B cell (primary cell): Measurements from ENCODE around the gene LYST. TPM values are rescaled to one million over a fixed set of nuclear protein-coding genes. Genes with fewer than 3 reads are reported as not detected.

ENCODE experiments used
- ATAC-seq: fragments of 200-7000 bp; cut with Tn5 transposase; one replicate; pipeline ENCODE4 v1.10.0; 2021; ENCODE audit warnings: low read depth, mild to moderate bottlenecking, moderate number of reproducible peaks, moderate library complexity
- CTCF ChIA-PET: fragments of 350-600 bp; sonication (Branson Sonifier 250); formaldehyde crosslinking; loops from one replicate; lab custom pipeline; 2021; ENCODE audit warnings: antibody characterized with exemption, inconsistent platforms; lab: Charles Lee
- POLR2A ChIA-PET: fragments of 350-600 bp; sonication (Branson Sonifier 250); formaldehyde crosslinking; loops from one replicate; lab custom pipeline; 2021; ENCODE audit warnings: antibody characterized with exemption; lab: Charles Lee
- DNase-seq: peaks from one replicate; pipeline ENCODE4 v3.0.0; 2013
- H2AFZ ChIP-seq: 2 replicates; pipeline ENCODE4 v1.6.1; 2012; ENCODE audit warnings: mild to moderate bottlenecking, low read depth, low read length; ENCODE audit not compliant: insufficient read depth, poor library complexity, severe bottlenecking
- H3K27ac ChIP-seq, 2 donors: 1 replicate in 1 of 2; 2 replicates in 1 of 2; pipeline ENCODE4 v1.5.1; 2012 to 2013; ENCODE audit warnings: low read length in 2 of 2, mild to moderate bottlenecking in 2 of 2, moderate library complexity in 1 of 2
- H3K27me3 ChIP-seq, 4 experiments: fragments of 200-600 bp in 1 of 4; sonication (generic) in 1 of 4; replicated peaks in 1 of 4; 1 replicate in 2 of 4; 2 replicates in 2 of 4; pipeline versions ENCODE4 v1.6.1 to v1.7.0; 2013 to 2016; ENCODE audit warnings: low read length in 3 of 4, mild to moderate bottlenecking in 2 of 4, mixed read lengths in 1 of 4, moderate library complexity in 1 of 4; ENCODE audit not compliant: insufficient read depth in 4 of 4, control insufficient read depth in 3 of 4; ENCODE audit errors: control extremely low read depth in 1 of 4
- H3K36me3 ChIP-seq, 2 experiments: replicated peaks in 1 of 2; 1 replicate in 1 of 2; 2 replicates in 1 of 2; pipeline versions ENCODE4 v1.6.1 to v1.7.1; 2013; ENCODE audit warnings: low read length in 1 of 2; ENCODE audit not compliant: insufficient read depth in 2 of 2, control insufficient read depth in 1 of 2; ENCODE audit errors: control extremely low read depth in 1 of 2, extremely low read depth in 1 of 2
- H3K4me1 ChIP-seq, 2 donors: fragments of 200-600 bp in 1 of 2; sonication (generic) in 1 of 2; 1 replicate in 1 of 2; 2 replicates in 1 of 2; pipeline versions ENCODE4 v1.5.1 to v1.6.1; 2013 to 2017; ENCODE audit warnings: low read length in 2 of 2; ENCODE audit not compliant: control insufficient read depth in 2 of 2, insufficient read depth in 2 of 2
- H3K4me2 ChIP-seq: replicated peaks from 2 replicates; pipeline ENCODE3; 2012; ENCODE audit warnings: mild to moderate bottlenecking, low read depth, low read length; ENCODE audit not compliant: poor library complexity, severe bottlenecking
- H3K4me3 ChIP-seq, 5 experiments: fragments of 200-600 bp in 1 of 5; sonication (generic) in 1 of 5; 1 replicate in 3 of 5; 2 replicates in 2 of 5; pipeline versions ENCODE4 v1.5.1 to v1.7.0; 2011 to 2016; ENCODE audit warnings: low read length in 4 of 5, mild to moderate bottlenecking in 4 of 5, low read depth in 2 of 5, control low read depth in 1 of 5, moderate library complexity in 1 of 5; ENCODE audit not compliant: insufficient read depth in 1 of 5; ENCODE audit errors: control extremely low read depth in 1 of 5, extremely low read depth in 1 of 5
- H3K79me2 ChIP-seq: fragments of 200-600 bp; sonication (generic); one replicate; pipeline ENCODE4 v1.6.0; 2016; ENCODE audit warnings: low read length; ENCODE audit not compliant: control insufficient read depth, insufficient read depth
- H3K9ac ChIP-seq: fragments of 200-600 bp; sonication (generic); 2 replicates; pipeline ENCODE4 v1.6.1; 2017; ENCODE audit warnings: mild to moderate bottlenecking, low read length, moderate library complexity
- H3K9me3 ChIP-seq, 3 donors: one replicate each; pipeline versions ENCODE4 v1.6.1 to v1.7.1; 2013; ENCODE audit warnings: low read length in 2 of 3; ENCODE audit not compliant: control insufficient read depth in 2 of 3, insufficient read depth in 1 of 3; ENCODE audit errors: control extremely low read depth in 1 of 3
- H4K20me1 ChIP-seq: 2 replicates; pipeline ENCODE4 v1.6.0; 2012; ENCODE audit warnings: mild to moderate bottlenecking, low read length; ENCODE audit not compliant: insufficient read depth, control insufficient read depth, poor library complexity, severe bottlenecking
- H3K27ac Mint-ChIP-seq: one replicate; pipeline ENCODE4 v1.8.0; 2021; ENCODE audit warnings: mixed read lengths
- H3K27me3 Mint-ChIP-seq: one replicate; pipeline ENCODE4 v1.8.0; 2021; ENCODE audit warnings: mixed read lengths
- H3K4me1 Mint-ChIP-seq: one replicate; pipeline ENCODE4 v1.8.0; 2021; ENCODE audit warnings: mixed read lengths
- H3K4me3 Mint-ChIP-seq: one replicate; pipeline ENCODE4 v1.8.0; 2021; ENCODE audit warnings: mixed read lengths
- H3K9me3 Mint-ChIP-seq: one replicate; pipeline ENCODE4 v1.8.0; 2022; ENCODE audit warnings: mixed read lengths; ENCODE audit not compliant: insufficient read depth
- CTCF ChIP-seq: fragments of 200-600 bp; IDR thresholded peaks from one replicate; pipeline ENCODE4 v1.8.0; 2022; ENCODE audit warnings: antibody characterized with exemption, mild to moderate bottlenecking
- EZH2 ChIP-seq: IDR thresholded peaks from 2 replicates; pipeline ENCODE4 v1.6.1; 2012; ENCODE audit warnings: borderline replicate concordance, low read depth, mild to moderate bottlenecking, moderate library complexity, low read length; ENCODE audit not compliant: insufficient read depth, poor library complexity, severe bottlenecking
- WGBS: methylation state at CpG from one replicate; pipeline ENCODE4 v1.1.5; 2013; ENCODE audit warnings: missing lambda C conversion rate; ENCODE audit not compliant: insufficient coverage; 5-methylcytosine and 5-hydroxymethylcytosine counted together
- intact Hi-C: fragments of 100-400 bp; cut with micrococcal nuclease; formaldehyde crosslinking; loops from one replicate; pipeline ENCODE4 v1.10.0; 2022
- polyA plus RNA-seq: library from polyadenylated mRNA; depleted of rRNA; stranded (reverse); fragments of >200 nt; gene quantifications from 2 replicates; pipeline ENCODE4 v1.2.3, GENCODE V29; 2012
- total RNA-seq, 2 donors: library from RNA; stranded (reverse); fragments of 120-200 nt in 1 of 2; gene quantifications; 1 replicate in 1 of 2; 2 replicates in 1 of 2; pipeline versions ENCODE4 v1.2.3 to v1.2.4, GENCODE V29; 2013 to 2022

LYST gene
- total and polyA plus RNA-seq, 2 donors (not counting 1 experiment from before 2014, with no cell fraction given), result 50.4 to 120 TPM

GRCh38 chr1:235671992-235672391 lies 194.7 kb downstream of the LYST start:
- no peaks in the 10 kb centered on the region for H4K20me1 ChIP-seq
- no peaks in the 10 kb centered on the region for H3K79me2 ChIP-seq
- 100% methylated on average over 1 of the region's 1 CpG for WGBS
- peaks cover 37% of the 10 kb centered on the region for H3K9me3 Mint-ChIP-seq
- CTCF ChIA-PET, result no interaction called here
- POLR2A ChIA-PET, result no interaction called here
- no peaks in the 10 kb centered on the region for H3K4me1 ChIP-seq
- H3K27ac ChIP-seq, result no peak overlapping the region
- DNase-seq, result no peak
- no peak overlapping the region for H3K4me2 ChIP-seq
- no peak for ATAC-seq
- intact Hi-C loops, result no loop called here
- no peak overlapping the region for H3K27ac Mint-ChIP-seq
- TF ChIP-seq CTCF (no peak), EZH2 (no peak)
- H3K4me1 Mint-ChIP-seq, result no peaks in the 10 kb centered on the region
- H3K27me3 Mint-ChIP-seq, result no peaks in the 10 kb centered on the region
- no peak overlapping the region for H3K4me3 ChIP-seq
- H3K9me3 ChIP-seq, result peaks cover 15 to 34% (median 33%) of the 10 kb centered on the region in 3 donors
- H3K9ac ChIP-seq, result no peak overlapping the region
- H3K27me3 ChIP-seq, result no peaks in the 10 kb centered on the region
- H3K4me3 Mint-ChIP-seq, result no peak overlapping the region
- H3K36me3 ChIP-seq, result peaks cover 28 to 74% of the 10 kb centered on the region in 2 experiments
- H2AFZ ChIP-seq, result no peak overlapping the region

- Histone ChIP-seq H3K79me2 (no peaks in the 10 kb centered on the region), H3K4me2 (no peak overlapping the region), H3K27ac (no peak overlapping the region), H3K9me3 (peaks cover 12 to 29% (median 27%) of the 10 kb centered on the region in 3 donors), H3K27me3 (no peaks in the 10 kb centered on the region), H3K9ac (no peak overlapping the region), H2AFZ (no peak overlapping the region), H3K4me3 (no peak overlapping the region), H4K20me1 (no peaks in the 10 kb centered on the region), H3K4me1 (no peaks in the 10 kb centered on the region), H3K36me3 (peaks cover 25 to 57% of the 10 kb centered on the region in 2 experiments)
- Mint-ChIP-seq H3K4me1 (no peaks in the 10 kb centered on the region), H3K27ac (no peak overlapping the region), H3K27me3 (no peaks in the 10 kb centered on the region), H3K9me3 (peaks cover 34% of the 10 kb centered on the region), H3K4me3 (no peak overlapping the region)
- ChIA-PET CTCF (interaction anchor here (1.0 kb wide), 1 partner anchor 12 kb away, joined by 3 read pairs; no protein-coding TSS in a partner anchor), POLR2A (no interaction called here)
- ATAC-seq (no peak), DNase-seq (no peak)
- TF ChIP-seq EZH2 (no peak), CTCF (no peak)
- intact Hi-C loops, result no loop called here
- WGBS, result 89% methylated on average over 6 of the region's 8 CpGs
Measured at GRCh38 chr1:235670157-235670776, 196.4 kb downstream of the LYST start.
